DMS153 treated with DMSO at 0.1 percent for 48 hours (cell line): Measurements from ENCODE around the gene SPAG16.

Experiments used
- DNase-seq: peaks from one replicate; lab custom pipeline; 2025; ENCODE audit not compliant: unreplicated experiment; lab: John Stamatoyannopoulos, UW

The SPAG16 gene

GRCh38 chr2:213544940-213545339 is 260.7 kb downstream of the SPAG16 start:
- no peak for DNase-seq

DNA sequence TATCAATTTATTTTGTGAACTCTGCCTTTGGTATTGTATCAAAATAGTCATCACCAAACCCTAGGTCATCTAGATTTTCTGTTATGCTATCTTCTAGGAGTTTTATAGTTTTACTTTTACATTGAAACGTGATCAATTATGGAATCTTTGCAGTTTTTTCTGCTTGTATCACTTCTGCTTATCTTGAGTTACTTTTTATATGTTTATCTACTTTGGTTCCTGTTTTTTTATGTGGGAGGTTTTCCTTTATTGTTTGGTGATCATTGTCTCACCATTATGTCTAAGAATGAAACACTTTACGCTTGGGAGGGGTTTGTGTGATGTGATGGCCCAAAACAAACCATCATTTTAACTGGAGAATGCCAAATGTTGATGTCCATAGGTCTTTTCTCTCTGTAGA is 261.2 kb downstream of the SPAG16 start:
- no peak for DNase-seq

DNA sequence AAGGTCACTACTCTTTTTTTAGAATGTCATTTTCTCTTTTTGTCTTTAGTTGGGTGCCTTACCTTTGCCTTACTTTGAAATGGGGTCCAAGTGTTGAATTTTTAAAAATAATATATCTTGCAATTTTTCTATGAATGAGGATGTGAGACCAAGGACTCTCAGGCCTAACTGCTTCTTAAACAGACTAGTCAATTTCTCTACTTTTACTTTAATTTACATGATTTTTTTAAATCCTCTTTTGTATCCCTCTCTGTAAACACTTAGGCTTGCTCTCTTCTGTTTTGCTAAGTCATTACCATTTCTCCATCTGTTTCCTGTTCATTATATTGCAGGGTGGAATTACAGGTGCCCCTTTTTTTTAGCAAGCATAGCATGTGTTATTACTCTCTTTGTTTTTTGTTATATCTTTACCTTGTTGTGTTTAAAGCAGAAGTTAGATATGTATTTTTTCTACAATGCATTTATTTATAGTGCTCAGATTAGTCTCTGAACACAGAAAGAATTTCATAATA is 261.8 kb downstream of the SPAG16 start:
- DNase-seq: peak; percentile 81

DNA sequence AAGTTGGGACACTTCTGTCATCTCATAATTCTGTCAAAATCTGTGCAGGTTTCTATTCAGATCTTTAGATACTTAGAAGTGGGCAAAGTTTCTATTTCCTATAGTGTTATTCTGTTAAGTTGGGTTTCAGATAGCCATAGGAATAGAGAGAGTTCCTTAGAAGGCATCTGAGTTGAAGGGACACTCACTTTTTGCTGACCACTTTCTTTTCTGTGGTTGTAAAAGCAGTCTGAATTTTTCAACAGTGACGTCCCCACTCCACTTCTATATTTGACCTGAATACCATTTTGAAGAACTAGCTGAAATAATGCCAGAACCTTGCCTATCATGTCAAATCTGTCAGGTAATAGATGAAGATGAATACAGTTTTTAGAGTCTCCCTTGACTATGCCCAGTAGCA is 267.3 kb downstream of the SPAG16 start:
- no peak for DNase-seq

GRCh38 chr2:213559053-213559452 is 274.8 kb downstream of the SPAG16 start:
- no peak for DNase-seq

GRCh38 chr2:213561759-213562158 is 277.5 kb downstream of the SPAG16 start:
- no peak for DNase-seq

DNA sequence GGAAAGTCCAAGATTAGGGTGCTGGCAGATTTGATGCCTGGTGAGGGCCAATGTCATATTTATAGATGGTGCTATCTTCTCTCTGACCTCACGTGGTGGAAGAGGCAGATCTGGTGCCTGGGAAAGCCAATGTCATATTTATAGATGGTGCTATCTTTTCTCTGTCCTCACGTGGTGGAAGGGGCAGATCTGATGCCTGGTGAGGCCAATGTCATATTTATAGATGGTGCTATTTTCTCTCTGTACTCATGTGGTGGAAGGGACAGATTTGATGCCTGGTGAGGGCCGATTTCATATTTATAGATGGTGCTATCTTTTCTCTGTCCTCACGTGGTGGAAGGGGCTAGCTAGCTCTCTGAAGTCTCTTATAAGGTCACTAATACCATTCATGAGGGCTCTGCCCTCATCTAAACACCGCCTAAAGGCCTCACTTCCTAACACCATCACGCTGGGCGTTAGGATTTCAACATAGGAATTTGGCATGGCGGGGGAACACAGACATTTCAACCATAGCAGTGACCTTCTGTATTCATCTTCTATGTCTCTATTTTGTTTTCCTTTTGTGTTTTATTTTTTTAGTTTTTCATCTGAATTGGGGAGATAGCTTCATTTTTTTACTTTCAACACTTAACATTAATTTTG is 278.4 kb downstream of the SPAG16 start:
- no peak for DNase-seq

GRCh38 chr2:213566846-213567245 is 282.6 kb downstream of the SPAG16 start:
- DNase-seq: no peak

GRCh38 chr2:213609570-213610170 is 325.4 kb downstream of the SPAG16 start:
- no peak for DNase-seq

- DNase-seq: no peak
These were observed 342.9 kb downstream of the SPAG16 start for GRCh38 chr2:213627054-213627710.

- no peak for DNase-seq
These were observed 343.7 kb downstream of the SPAG16 start for GRCh38 chr2:213627835-213628460.

- DNase-seq: no peak
These were observed 356.6 kb downstream of the SPAG16 start for GRCh38 chr2:213640738-213641425.

DNA sequence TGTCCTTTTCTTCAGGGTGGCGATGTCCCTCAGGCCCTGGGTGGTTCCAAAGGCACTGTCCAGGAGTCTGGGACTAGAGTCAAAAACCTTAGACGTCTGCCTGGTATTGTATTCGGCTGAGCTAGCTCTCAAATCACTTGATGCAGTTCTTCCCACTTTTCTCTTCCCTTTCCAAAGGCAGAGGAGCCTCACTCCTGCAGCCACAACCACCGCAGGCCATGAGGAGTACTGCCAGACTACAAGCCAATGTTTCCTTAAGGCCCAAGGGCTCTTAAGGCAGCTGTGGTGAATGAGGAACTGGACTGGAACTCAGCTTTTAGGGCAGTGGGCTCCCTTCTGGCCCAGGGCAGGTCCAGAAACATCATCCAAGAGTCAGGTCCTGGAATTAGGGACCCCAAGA is 360.7 kb downstream of the SPAG16 start:
- DNase-seq: no peak

- no peak for DNase-seq
These were observed 364.9 kb downstream of the SPAG16 start for GRCh38 chr2:213649176-213649575.

- DNase-seq: no peak
These were observed 380.6 kb downstream of the SPAG16 start for GRCh38 chr2:213664817-213665216.

- no peak for DNase-seq
These were observed 385.4 kb downstream of the SPAG16 start for GRCh38 chr2:213669657-213670056.

DNA sequence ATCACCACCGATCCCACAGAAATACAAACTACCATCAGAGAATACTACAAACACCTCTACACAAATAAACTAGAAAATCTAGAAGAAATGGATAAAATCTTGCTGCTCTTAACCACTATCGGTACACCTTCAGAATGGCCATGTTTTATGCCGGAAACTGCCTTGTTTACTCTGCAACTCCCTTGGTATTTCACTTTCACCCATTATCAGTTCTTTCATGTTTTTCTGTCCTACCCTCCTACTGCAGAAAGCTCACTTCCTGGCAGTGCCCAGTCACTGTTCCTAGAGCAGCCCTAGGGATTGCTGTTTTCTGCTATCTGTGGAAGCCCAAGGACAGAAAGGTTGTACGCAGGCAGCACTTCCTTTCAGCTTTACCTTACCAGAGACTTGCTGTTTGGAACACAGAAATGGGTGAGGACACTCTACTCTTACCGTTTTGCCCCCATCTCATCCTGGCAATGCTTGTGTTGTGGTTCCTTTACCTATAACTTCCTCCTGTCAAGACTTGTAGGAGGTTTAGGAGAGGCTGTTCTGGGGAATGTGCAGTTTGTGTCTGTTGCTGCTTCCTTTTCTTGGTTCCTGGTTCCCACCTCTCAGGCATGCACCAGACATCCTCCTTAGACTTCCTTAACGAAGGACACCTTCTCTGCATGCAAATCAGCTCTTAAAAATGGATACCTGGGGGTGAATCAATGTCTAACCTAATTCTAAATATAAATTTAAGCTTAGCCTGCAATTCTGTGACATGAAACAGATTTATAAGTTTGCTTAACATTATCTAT is 394.4 kb downstream of the SPAG16 start:
- DNase-seq: no peak

DNA sequence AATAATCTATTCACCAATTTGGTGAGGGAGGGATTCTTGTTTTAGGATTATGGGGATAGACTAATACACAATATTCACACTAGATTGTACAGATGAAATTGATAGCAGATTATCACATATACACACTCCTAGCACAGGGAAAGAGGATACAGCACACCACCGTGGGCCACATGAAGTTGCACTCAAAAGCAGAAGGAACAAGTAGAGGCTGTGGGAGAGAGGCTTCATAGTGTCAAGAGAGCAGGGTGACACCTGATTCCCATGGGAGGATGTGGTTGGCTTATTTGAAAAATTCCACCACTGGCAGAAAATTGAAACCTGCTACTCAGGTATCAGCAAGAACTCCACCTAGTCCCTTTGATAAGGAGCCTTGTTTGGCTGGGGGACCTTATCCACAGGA is 395.6 kb downstream of the SPAG16 start:
- DNase-seq: no peak

GRCh38 chr2:213682276-213682675 is 398.0 kb downstream of the SPAG16 start:
- DNase-seq: no peak

DNA sequence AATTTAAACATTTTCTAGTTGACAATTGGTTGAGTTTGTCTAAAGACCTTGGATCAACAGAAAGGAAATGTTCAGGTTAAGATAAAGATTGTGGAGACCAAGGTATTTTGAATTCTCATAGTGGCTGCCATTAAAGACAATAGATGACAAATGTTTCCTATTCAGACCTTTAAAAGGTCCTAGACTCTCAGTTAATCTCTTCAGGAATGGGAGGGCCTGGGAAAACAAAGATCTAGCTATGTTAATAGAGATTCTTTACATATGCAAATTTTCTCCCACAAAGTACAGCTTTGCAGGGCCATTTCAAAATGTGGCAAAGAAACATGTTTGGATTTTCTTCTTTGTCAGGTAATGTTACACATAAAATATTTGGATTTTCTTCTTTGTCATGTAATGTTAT is 403.9 kb downstream of the SPAG16 start:
- no peak for DNase-seq
